Ovary (tissue), 3 donors: ENCODE results near the gene NR0B2.

ENCODE experiments used
- CTCF ChIP-seq, 3 donors: fragments of 450-650 bp in 2 of 3; fragments of 200-600 bp in 1 of 3; IDR thresholded peaks; one replicate each; pipeline versions ENCODE4 v1.5.1 to v1.8.0; 2016 to 2022; ENCODE audit warnings: antibody characterized with exemption in 3 of 3, mild to moderate bottlenecking in 1 of 3
- POLR2A ChIP-seq: fragments of 450-650 bp; IDR thresholded peaks from one replicate; pipeline ENCODE4 v1.6.1; 2017; ENCODE audit warnings: antibody characterized with exemption, mild to moderate bottlenecking, moderate library complexity
- donor health status: DM: no; HTN: no; CAD: no.

- TF ChIP-seq CTCF (IDR thresholded peaks at IDR 0.05) (no peak), POLR2A (no peak)
These were observed 39.6 kb upstream of the NR0B2 start for GRCh38 chr1:26953374-26953773.
